Measurements from ENCODE around the gene PKP4. TPM values are rescaled to one million over a fixed set of nuclear protein-coding genes. Genes with fewer than 3 reads are reported as not detected.

Gene PKP4
- total RNA-seq, 1 experiment from 2014 or later: 52.0 TPM

DNA sequence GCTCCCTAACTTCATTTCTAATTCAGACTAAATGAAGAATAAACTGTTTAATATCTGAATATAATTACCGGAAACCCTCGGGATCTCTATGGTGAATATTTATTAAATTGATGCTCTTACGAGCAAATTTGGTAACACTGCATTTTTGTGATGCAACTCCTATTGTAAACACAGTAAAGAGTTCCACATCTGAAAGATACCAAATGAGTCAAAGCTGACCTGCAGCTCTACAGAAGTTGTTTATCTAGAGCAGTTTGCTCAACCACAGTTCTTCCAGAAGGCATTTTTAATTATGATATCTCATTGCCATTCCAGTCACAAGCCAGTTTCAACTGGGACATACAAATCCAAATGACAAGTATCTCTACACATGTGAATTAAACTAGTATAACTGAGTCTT is 129.7 kb downstream of the PKP4 start:
- WGBS (ENCODE audit: extremely low coverage, insufficient read length, low lambda C conversion rate): no CpG with 5 or more reads among the region's 3 CpGs
- no peaks in the 10 kb centered on the region for H3K4me1 ChIP-seq (ENCODE audit: insufficient read depth, low read length)
- no peak overlapping the region for H3K56ac ChIP-seq (ENCODE audit: insufficient read length, low read depth, low read length)
- H2BK12ac ChIP-seq (ENCODE audit: insufficient read length, low read depth, low read length): no peak overlapping the region
- no peak overlapping the region for H2BK120ac ChIP-seq (ENCODE audit: low read depth, low read length, poor library complexity, severe bottlenecking)
- H3T11ph ChIP-seq (ENCODE audit: low read length): no peak overlapping the region
- no peak overlapping the region for H2BK20ac ChIP-seq (ENCODE audit: low read depth, low read length, poor library complexity, severe bottlenecking)
- no peaks in the 10 kb centered on the region for H3K9me3 Mint-ChIP-seq
- 0 out of 2 replicates have a peak, but pooled peaks cover 2% of the 10 kb centered on the region for H3K79me2 ChIP-seq (ENCODE audit: insufficient read depth, low read length)
- H3K9ac ChIP-seq (ENCODE audit: extremely low read depth, insufficient read length, low read length): no peak overlapping the region
- H4K91ac ChIP-seq (ENCODE audit: insufficient read length, low read depth, low read length): no peak overlapping the region
- TF ChIP-seq CTCF (conservative IDR thresholded peaks at IDR 0.05): no peak
- H3K4me2 ChIP-seq (ENCODE audit: insufficient read depth, insufficient read length, low read length): no peak overlapping the region
- no peak overlapping the region for H2BK15ac ChIP-seq (ENCODE audit: low read depth, low read length)
- H3K23me2 ChIP-seq (ENCODE audit: insufficient read length, low read depth, low read length, poor library complexity, severe bottlenecking): no peaks in the 10 kb centered on the region
- no peak overlapping the region for H4K5ac ChIP-seq (ENCODE audit: insufficient read length, low read depth, low read length)
- H3K14ac ChIP-seq (ENCODE audit: insufficient read depth, low read length): no peak overlapping the region
- H3K9me3 ChIP-seq (ENCODE audit: control insufficient read depth, low read depth, low read length): no peaks in the 10 kb centered on the region
- H3K4ac ChIP-seq (ENCODE audit: low read depth, low read length): no peak overlapping the region
- no peaks in the 10 kb centered on the region for H3K27me3 ChIP-seq (ENCODE audit: insufficient read depth, low read length)
- no peaks in the 10 kb centered on the region for H3K4me1 Mint-ChIP-seq
- no peaks in the 10 kb centered on the region for H4K20me1 ChIP-seq (ENCODE audit: control insufficient read depth, insufficient read depth, insufficient read length)
- H3K79me1 ChIP-seq (ENCODE audit: insufficient read depth, low read depth, low read length, poor library complexity, severe bottlenecking): no peaks in the 10 kb centered on the region
- no peak overlapping the region for H2BK5ac ChIP-seq (ENCODE audit: insufficient read length, low read length)
- no peak overlapping the region for H3K27ac Mint-ChIP-seq
- no peak overlapping the region for H4K8ac ChIP-seq (replicated peaks; ENCODE audit: insufficient read length, low read depth, low read length)
- H3K27me3 Mint-ChIP-seq (ENCODE audit: low read depth): no peaks in the 10 kb centered on the region
- no peak overlapping the region for H2AK5ac ChIP-seq (ENCODE audit: insufficient read length, low read length)
- no peak overlapping the region for H2AFZ ChIP-seq (ENCODE audit: low read length)
- no peak overlapping the region for H3K18ac ChIP-seq (ENCODE audit: insufficient read length, low read depth, low read length)
- no peak overlapping the region for H3K23ac ChIP-seq (ENCODE audit: insufficient read length, low read depth, low read length)
- DNase-seq: no peak
- H3K4me3 Mint-ChIP-seq: no peak overlapping the region
- H3K36me3 Mint-ChIP-seq (ENCODE audit: insufficient read depth in 1 of 3, low read depth in 3 of 3): 0 out of 7 replicates have a peak, but pooled peaks cover 0 to 4% (median 0%) of the 10 kb centered on the region in 3 experiments
- H3K27ac ChIP-seq (ENCODE audit: insufficient read length, low read depth, low read length): no peak overlapping the region
